ENCODE results near the gene MRPL55. TPM values are rescaled to one million over a fixed set of nuclear protein-coding genes. Genes with fewer than 3 reads are reported as not detected.

MRPL55 gene
- total RNA-seq, 5 donors from 2014 or later (not counting 1 experiment from before 2014, with no cell fraction given): 49.7 to 63.5 (median 55.9) TPM

DNA sequence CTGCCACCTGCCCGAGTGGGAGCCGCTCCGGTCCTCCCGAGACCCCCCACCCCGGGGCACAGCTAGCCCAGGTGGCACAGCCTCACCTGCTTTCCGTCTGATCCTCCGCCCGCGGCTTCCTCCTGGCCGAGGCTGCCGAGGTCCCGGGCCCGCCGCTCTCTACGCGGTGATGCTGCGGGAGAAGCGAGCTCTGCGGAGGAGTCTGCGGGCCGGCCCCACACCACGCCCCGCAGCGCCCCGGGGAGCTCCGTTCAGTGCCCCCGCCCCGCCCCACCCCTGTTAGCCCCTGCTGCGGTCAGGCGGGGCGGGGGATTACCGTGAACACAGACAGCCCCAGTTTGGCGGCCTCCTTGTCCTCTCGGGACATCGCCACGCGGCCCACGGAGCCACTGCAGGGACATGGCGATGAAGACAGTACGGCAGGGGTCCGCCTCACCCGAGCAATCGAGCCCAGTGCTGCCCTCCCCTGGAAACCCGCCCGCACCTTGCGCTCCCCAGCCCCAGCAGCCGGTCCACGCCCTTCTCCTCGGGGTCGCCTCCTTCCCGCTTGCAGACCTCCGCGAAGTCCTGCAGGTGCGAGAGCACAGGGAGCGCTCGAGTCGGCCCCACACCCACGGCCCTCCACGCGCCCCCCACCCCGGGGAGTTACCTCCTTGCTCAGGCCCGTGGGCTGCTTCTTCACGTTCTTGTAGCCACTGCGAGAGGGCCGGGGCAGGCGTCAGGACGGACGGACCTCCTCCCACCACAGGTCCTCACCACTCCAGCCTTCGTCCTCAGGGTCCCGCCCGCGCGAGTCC is 6.9 kb downstream of the MRPL55 start:
- H3K36me3 Mint-ChIP-seq: peaks cover 28% of the 10 kb centered on the region

DNA sequence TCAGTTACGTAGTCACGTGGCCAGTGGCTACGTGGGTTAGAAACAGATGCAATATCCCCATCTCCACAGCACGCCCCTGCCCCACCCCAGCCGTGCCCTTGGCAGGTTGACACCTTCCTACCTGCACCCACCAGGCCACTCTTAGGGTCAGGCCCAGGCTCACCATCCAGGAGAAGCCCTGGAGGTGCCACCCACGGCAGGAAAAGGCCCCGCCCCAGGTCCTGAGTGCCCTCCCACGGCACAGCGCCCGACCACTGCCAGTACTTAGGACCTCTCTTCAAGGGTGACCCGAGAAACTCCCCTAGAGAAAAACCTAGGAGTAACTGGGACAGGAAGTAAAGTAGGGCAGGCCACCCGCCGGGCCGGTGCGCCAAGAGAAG is 7.5 kb downstream of the MRPL55 start:
- peak overlapping the region; percentile 85 for H3K27ac ChIP-seq (ENCODE audit: low read length)
- peaks cover 2 to 40% of the 10 kb centered on the region in 2 experiments for H3K4me1 ChIP-seq (ENCODE audit: control insufficient read depth in 1 of 2, extremely low read depth in 1 of 2, insufficient read depth in 2 of 2, low read length in 2 of 2)
- H3K27ac Mint-ChIP-seq: peak overlapping the region; percentile 84 to 90
- H3K36me3 ChIP-seq (ENCODE audit: control insufficient read depth in 2 of 2, extremely low read depth in 1 of 2, insufficient read depth in 1 of 2, low read length in 1 of 2): peaks cover 8 to 56% of the 10 kb centered on the region in 2 donors
- peaks cover 24% of the 10 kb centered on the region for H3K36me3 Mint-ChIP-seq
- ATAC-seq (replicated peaks in 1 of 4) (no peak), DNase-seq (peak in 2 of 35 experiments; percentile 35 to 38)
- H3K4me3 ChIP-seq (ENCODE audit: control insufficient read depth in 1 of 2, extremely low read depth in 1 of 2, low read length in 1 of 2): peak overlapping the region in 1 of 2 donors; percentile 92
- no peaks in the 10 kb centered on the region for H3K27me3 Mint-ChIP-seq
- H3K4me1 Mint-ChIP-seq: peaks cover 26 to 35% (median 30%) of the 10 kb centered on the region in 3 donors
- 21% methylated on average over 8 of the region's 15 CpGs for WGBS (ENCODE audit: insufficient coverage)
- CTCF ChIA-PET: interaction anchor here in 1 of 2 donors (0.8 kb wide), 1 partner anchor 102 kb away, joined by 3 read pairs; no protein-coding TSS in a partner anchor
- no peaks in the 10 kb centered on the region for H3K9me3 ChIP-seq
- no peaks in the 10 kb centered on the region for H3K9me3 Mint-ChIP-seq
- H3K4me3 Mint-ChIP-seq: peak overlapping the region; percentile 75 to 95 (median 76)
- POLR2A ChIA-PET: no interaction called here
- H3K27me3 ChIP-seq (replicated peaks in 1 of 2; ENCODE audit: control insufficient read depth in 2 of 2, extremely low read depth in 1 of 2, insufficient read depth in 2 of 2, low read length in 1 of 2): no peaks in the 10 kb centered on the region

More for the DNA sequence above, 6.9 kb downstream of the MRPL55 start:
- ChIA-PET POLR2A (interaction anchor here in 1 of 2 donors (0.5 kb wide), 1 partner anchor 48 kb away, joined by 3 read pairs; no protein-coding TSS in a partner anchor), CTCF (interaction anchor here in 1 of 2 donors (0.8 kb wide), 1 partner anchor 103 kb away, joined by 3 read pairs; no protein-coding TSS in a partner anchor)
- Mint-ChIP-seq H3K27ac (peak overlapping the region; percentile 61 to 80), H3K4me1 (peaks cover 28 to 38% (median 30%) of the 10 kb centered on the region in 3 donors), H3K4me3 (peak overlapping the region; percentile 75 to 95 (median 76)), H3K27me3 (no peaks in the 10 kb centered on the region), H3K9me3 (no peaks in the 10 kb centered on the region)
- ATAC-seq (replicated peaks in 1 of 4): peak; percentile 46 to 54 (median 50)
- peak overlapping the region; percentile 85 for H3K27ac ChIP-seq (ENCODE audit: low read length)
- H3K4me1 ChIP-seq (ENCODE audit: control insufficient read depth in 1 of 2, extremely low read depth in 1 of 2, insufficient read depth in 2 of 2, low read length in 2 of 2): peaks cover 2 to 38% of the 10 kb centered on the region in 2 experiments
- no peaks in the 10 kb centered on the region for H3K9me3 ChIP-seq
- DNase-seq: peak in 34 of 35 experiments; percentile 23 to 76 (median 54)
- H3K36me3 ChIP-seq (ENCODE audit: control insufficient read depth in 2 of 2, extremely low read depth in 1 of 2, insufficient read depth in 1 of 2, low read length in 1 of 2): peaks cover 8 to 56% of the 10 kb centered on the region in 2 donors
- H3K4me3 ChIP-seq (ENCODE audit: control insufficient read depth in 1 of 2, extremely low read depth in 1 of 2, low read length in 1 of 2): peak overlapping the region; percentile 70 to 92
- 3% methylated on average over 73 of the region's 73 CpGs for WGBS (ENCODE audit: insufficient coverage)
- H3K27me3 ChIP-seq (replicated peaks in 1 of 2; ENCODE audit: control insufficient read depth in 2 of 2, extremely low read depth in 1 of 2, insufficient read depth in 2 of 2, low read length in 1 of 2): no peaks in the 10 kb centered on the region

DNA sequence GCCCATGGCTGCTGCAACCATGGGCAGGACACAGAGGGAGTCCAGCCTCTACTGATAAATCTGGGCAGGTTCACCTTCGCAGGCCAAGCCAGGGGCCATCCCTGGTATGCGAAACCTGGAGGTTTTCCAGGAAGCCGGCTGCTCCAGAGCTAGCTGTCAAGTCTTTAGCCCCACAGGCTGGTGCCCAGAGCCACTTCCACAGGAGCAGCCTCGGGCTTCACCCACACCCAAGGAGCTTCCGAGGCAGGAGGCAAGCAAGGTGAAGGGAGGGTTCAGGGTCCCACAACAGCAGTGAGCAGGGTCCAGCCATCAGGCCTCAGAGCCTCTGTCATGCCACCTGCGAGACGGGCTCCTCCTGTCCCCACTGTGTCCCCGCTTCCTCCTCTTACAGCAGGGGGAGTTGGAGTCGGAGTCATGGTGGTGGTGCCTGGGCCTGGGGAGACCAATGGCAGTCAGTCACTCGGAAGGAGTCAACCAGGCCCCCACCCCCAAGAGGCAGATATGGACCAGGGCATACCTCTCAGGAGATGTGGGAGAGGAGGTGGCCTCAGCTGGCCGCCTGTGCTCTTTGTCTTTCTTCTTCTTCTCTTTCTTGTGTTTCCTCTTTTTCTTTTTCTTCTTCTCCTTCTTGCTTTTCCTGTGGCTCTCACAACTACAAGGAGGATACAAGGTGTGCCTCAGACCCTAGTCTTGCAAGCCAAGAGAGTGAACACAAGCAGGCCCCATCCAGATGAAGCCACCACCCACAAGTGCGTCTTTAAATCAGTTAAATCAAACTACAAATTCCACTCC is 8.1 kb downstream of the MRPL55 start:
- Histone ChIP-seq H3K36me3 (ENCODE audit: control insufficient read depth in 2 of 2, extremely low read depth in 1 of 2, insufficient read depth in 1 of 2, low read length in 1 of 2) (peaks cover 8 to 52% of the 10 kb centered on the region in 2 donors), H3K4me3 (ENCODE audit: control insufficient read depth in 1 of 2, extremely low read depth in 1 of 2, low read length in 1 of 2) (no peak overlapping the region), H3K9me3 (no peaks in the 10 kb centered on the region), H3K27ac (ENCODE audit: low read length) (peak overlapping the region; percentile 85), H3K27me3 (replicated peaks in 1 of 2; ENCODE audit: control insufficient read depth in 2 of 2, extremely low read depth in 1 of 2, insufficient read depth in 2 of 2, low read length in 1 of 2) (no peaks in the 10 kb centered on the region), H3K4me1 (ENCODE audit: control insufficient read depth in 1 of 2, extremely low read depth in 1 of 2, insufficient read depth in 2 of 2, low read length in 2 of 2) (peaks cover 2 to 46% of the 10 kb centered on the region in 2 experiments)
- no peaks in the 10 kb centered on the region for H3K27me3 Mint-ChIP-seq
- H3K36me3 Mint-ChIP-seq: peaks cover 21% of the 10 kb centered on the region
- ATAC-seq (replicated peaks in 1 of 4): no peak
- DNase-seq: peak in 1 of 35 experiments; percentile 4
- 76% methylated on average over 4 of the region's 12 CpGs for WGBS (ENCODE audit: insufficient coverage)
- POLR2A ChIA-PET: no interaction called here
- H3K4me1 Mint-ChIP-seq: peaks cover 27 to 33% (median 30%) of the 10 kb centered on the region in 3 donors
- peak overlapping the region; percentile 84 to 90 for H3K27ac Mint-ChIP-seq
- H3K4me3 Mint-ChIP-seq: peak overlapping the region; percentile 75 to 95 (median 76)
- H3K9me3 Mint-ChIP-seq: no peaks in the 10 kb centered on the region
- CTCF ChIA-PET: no interaction called here

GRCh38 chr1:228099331-228099732 is 9.8 kb downstream of the MRPL55 start:
- DNase-seq (peak in 1 of 35 experiments; percentile 6), ATAC-seq (replicated peaks in 1 of 4) (no peak)
- peaks cover 34 to 40% (median 40%) of the 10 kb centered on the region in 3 donors for H3K4me1 Mint-ChIP-seq
- Histone ChIP-seq H3K4me3 (ENCODE audit: control insufficient read depth in 1 of 2, extremely low read depth in 1 of 2, low read length in 1 of 2) (no peak overlapping the region), H3K4me1 (ENCODE audit: control insufficient read depth in 1 of 2, extremely low read depth in 1 of 2, insufficient read depth in 2 of 2, low read length in 2 of 2) (peaks cover 2 to 47% of the 10 kb centered on the region in 2 experiments), H3K36me3 (ENCODE audit: control insufficient read depth in 2 of 2, extremely low read depth in 1 of 2, insufficient read depth in 1 of 2, low read length in 1 of 2) (peaks cover 8 to 52% of the 10 kb centered on the region in 2 donors), H3K27me3 (replicated peaks in 1 of 2; ENCODE audit: control insufficient read depth in 2 of 2, extremely low read depth in 1 of 2, insufficient read depth in 2 of 2, low read length in 1 of 2) (no peaks in the 10 kb centered on the region), H3K27ac (ENCODE audit: low read length) (no peak overlapping the region), H3K9me3 (no peaks in the 10 kb centered on the region)
- H3K4me3 Mint-ChIP-seq: no peak overlapping the region
- no peak overlapping the region for H3K27ac Mint-ChIP-seq
- CTCF ChIA-PET: interaction anchor here in 1 of 2 donors (0.7 kb wide), 1 partner anchor 12 kb away, joined by 3 read pairs; no protein-coding TSS in a partner anchor
- peaks cover 0 to 7% (median 6%) of the 10 kb centered on the region in 3 donors for H3K9me3 Mint-ChIP-seq
- H3K36me3 Mint-ChIP-seq: peaks cover 38% of the 10 kb centered on the region
- WGBS (ENCODE audit: insufficient coverage): 88% methylated on average over 4 of the region's 4 CpGs
- POLR2A ChIA-PET: interaction anchor here in 1 of 2 donors (1.5 kb wide), 1 partner anchor 16 kb away, joined by 5 read pairs; no protein-coding TSS in a partner anchor
- no peaks in the 10 kb centered on the region for H3K27me3 Mint-ChIP-seq

DNA sequence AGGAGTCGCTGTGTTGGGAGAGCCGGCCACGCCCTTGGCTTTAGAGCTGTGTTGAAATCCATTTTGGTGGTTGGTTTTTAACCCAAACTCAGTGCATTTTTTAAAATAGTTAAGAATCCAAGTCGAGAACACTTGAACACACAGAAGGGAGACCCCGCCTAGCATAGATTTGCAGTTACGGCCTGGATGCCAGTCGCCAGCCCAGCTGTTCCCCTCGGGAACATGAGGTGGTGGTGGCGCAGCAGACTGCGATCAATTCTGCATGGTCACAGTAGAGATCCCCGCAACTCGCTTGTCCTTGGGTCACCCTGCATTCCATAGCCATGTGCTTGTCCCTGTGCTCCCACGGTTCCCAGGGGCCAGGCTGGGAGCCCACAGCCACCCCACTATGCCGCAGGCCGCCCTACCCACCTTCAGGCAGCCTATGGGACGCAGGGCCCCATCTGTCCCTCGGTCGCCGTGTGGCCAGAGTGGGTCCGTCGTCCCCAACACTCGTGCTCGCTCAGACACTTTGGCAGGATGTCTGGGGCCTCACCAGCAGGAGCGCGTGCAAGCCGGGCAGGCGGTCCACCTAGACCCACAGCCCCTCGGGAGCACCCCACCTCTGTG is 10.7 kb downstream of the MRPL55 start:
- DNase-seq: no peak
- 97% methylated on average over 18 of the region's 28 CpGs for WGBS (ENCODE audit: insufficient coverage)

More for the DNA sequence above, 10.7 kb downstream of the MRPL55 start:
- H3K4me1 Mint-ChIP-seq: peaks cover 33 to 39% (median 37%) of the 10 kb centered on the region in 3 donors
- peaks cover 2 to 38% of the 10 kb centered on the region in 2 experiments for H3K4me1 ChIP-seq (ENCODE audit: control insufficient read depth in 1 of 2, extremely low read depth in 1 of 2, insufficient read depth in 2 of 2, low read length in 2 of 2)
- H3K9me3 Mint-ChIP-seq: peaks cover 2 to 9% (median 6%) of the 10 kb centered on the region in 3 donors
- H3K36me3 Mint-ChIP-seq: peaks cover 41% of the 10 kb centered on the region
- H3K27ac ChIP-seq (ENCODE audit: low read length): no peak overlapping the region
- POLR2A ChIA-PET: interaction anchor here in 1 of 2 donors (1.5 kb wide), 1 partner anchor 15 kb away, joined by 5 read pairs; no protein-coding TSS in a partner anchor
- no peak overlapping the region for H3K4me3 ChIP-seq (ENCODE audit: control insufficient read depth in 1 of 2, extremely low read depth in 1 of 2, low read length in 1 of 2)
- H3K27me3 ChIP-seq (replicated peaks in 1 of 2; ENCODE audit: control insufficient read depth in 2 of 2, extremely low read depth in 1 of 2, insufficient read depth in 2 of 2, low read length in 1 of 2): no peaks in the 10 kb centered on the region
- CTCF ChIA-PET: no interaction called here
- H3K27ac Mint-ChIP-seq: no peak overlapping the region
- no peaks in the 10 kb centered on the region for H3K9me3 ChIP-seq
- peaks cover 8 to 58% of the 10 kb centered on the region in 2 donors for H3K36me3 ChIP-seq (ENCODE audit: control insufficient read depth in 2 of 2, extremely low read depth in 1 of 2, insufficient read depth in 1 of 2, low read length in 1 of 2)
- H3K4me3 Mint-ChIP-seq: no peak overlapping the region
- no peak for ATAC-seq (replicated peaks in 1 of 4)
- H3K27me3 Mint-ChIP-seq: no peaks in the 10 kb centered on the region

Data from T-cell (primary cell).